Smooth muscle cell of trachea (primary cell): ENCODE data around the gene FAM90A26. TPM values are rescaled to one million over a fixed set of nuclear protein-coding genes. Genes with fewer than 3 reads are reported as not detected.

ENCODE experiments used
- total RNA-seq: library from RNA; depleted of rRNA; stranded (reverse); fragments of >200 nt; gene quantifications from 2 replicates; pipeline ENCODE4 v1.2.1, GENCODE V29; 2014

Gene FAM90A26, protein sequence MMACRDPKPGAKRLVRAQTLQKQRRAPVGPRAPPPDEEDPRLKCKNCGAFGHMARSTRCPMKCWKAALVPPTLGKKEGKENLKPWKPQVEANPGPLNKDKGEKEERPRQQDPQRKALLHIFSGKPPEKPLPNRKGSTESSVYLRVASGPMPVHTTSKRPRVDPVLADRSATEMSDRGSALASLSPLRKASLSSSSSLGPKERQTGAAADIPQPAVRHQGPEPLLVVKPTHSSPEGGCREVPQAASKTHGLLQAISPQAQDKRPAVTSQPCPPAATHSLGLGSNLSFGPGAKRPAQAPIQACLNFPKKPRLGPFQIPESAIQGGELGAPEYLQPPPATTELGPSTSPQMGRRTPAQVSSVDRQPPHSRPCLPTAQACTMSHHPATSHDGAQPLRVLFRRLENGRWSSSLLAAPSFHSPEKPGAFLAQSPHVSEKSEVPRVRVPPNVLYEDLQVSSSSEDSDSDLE
- not detected in 2 replicates for total RNA-seq

GRCh38 chr4:9169791-9170459 is at the start of gene FAM90A26:
Gene FAM90A26, plus strand, starts transcription at chr4:9170409. Its CDS starts 2,764 bp downstream, at chr4:9173173.

GRCh38 chr4:9210357-9210756 is 40.1 kb downstream of the FAM90A26 start, which contains the start of gene USP17L10:
Gene USP17L10, plus strand, starts transcription at chr4:9210657. Its CDS starts 0 bp downstream, at chr4:9210657.

GRCh38 chr4:9215105-9215504 is 44.9 kb downstream of the FAM90A26 start, which contains the start of gene USP17L11:
Gene USP17L11, plus strand, starts transcription at chr4:9215405. Its CDS starts 0 bp downstream, at chr4:9215405.

GRCh38 chr4:9219852-9220251 is 49.6 kb downstream of the FAM90A26 start, which contains the start of gene USP17L12:
Gene USP17L12, plus strand, starts transcription at chr4:9220152. Its CDS starts 0 bp downstream, at chr4:9220152.

GRCh38 chr4:9224596-9224995 is 54.4 kb downstream of the FAM90A26 start, which contains the start of gene USP17L13:
Gene USP17L13, plus strand, starts transcription at chr4:9224896. Its CDS starts 0 bp downstream, at chr4:9224896.

Other genes starting within 250 kb of the FAM90A26 start
- gene USP17L10, start 40.2 kb downstream of the FAM90A26 start, total RNA-seq, result not detected in 2 replicates
- not detected in 2 replicates for gene USP17L11, start 45.0 kb downstream of the FAM90A26 start, total RNA-seq
- gene USP17L12, start 49.7 kb downstream of the FAM90A26 start, total RNA-seq, result not detected in 2 replicates
- gene USP17L13, start 54.5 kb downstream of the FAM90A26 start, total RNA-seq, result not detected in 2 replicates
- not detected in 2 replicates for gene USP17L15, start 64.0 kb downstream of the FAM90A26 start, total RNA-seq
- gene USP17L17, start 73.5 kb downstream of the FAM90A26 start, total RNA-seq, result not detected in 2 replicates
- not detected in 2 replicates for gene USP17L18, start 78.2 kb downstream of the FAM90A26 start, total RNA-seq
- not detected in 2 replicates for gene USP17L19, start 83.0 kb downstream of the FAM90A26 start, total RNA-seq
- not detected in 2 replicates for gene USP17L20, start 87.7 kb downstream of the FAM90A26 start, total RNA-seq
- gene USP17L21, start 92.5 kb downstream of the FAM90A26 start, total RNA-seq, result not detected in 2 replicates
- gene USP17L22, start 97.2 kb downstream of the FAM90A26 start, total RNA-seq, result not detected in 2 replicates
- gene USP17L24, start 154.8 kb downstream of the FAM90A26 start, total RNA-seq, result not detected in 2 replicates
- not detected in 2 replicates for gene USP17L25, start 159.5 kb downstream of the FAM90A26 start, total RNA-seq
- gene USP17L26, start 164.2 kb downstream of the FAM90A26 start, total RNA-seq, result not detected in 2 replicates
- gene USP17L5, start 169.0 kb downstream of the FAM90A26 start, total RNA-seq, result not detected in 2 replicates
- not detected in 2 replicates for gene USP17L27, start 173.7 kb downstream of the FAM90A26 start, total RNA-seq
- gene USP17L28, start 178.5 kb downstream of the FAM90A26 start, total RNA-seq, result not detected in 2 replicates
- not detected in 2 replicates for gene USP17L29, start 183.2 kb downstream of the FAM90A26 start, total RNA-seq
- not detected in 2 replicates for gene USP17L30, start 192.7 kb downstream of the FAM90A26 start, total RNA-seq